Neural cell (in vitro differentiated cells): ENCODE measurements around the gene TFDP2. TPM values are rescaled to one million over a fixed set of nuclear protein-coding genes. Genes with fewer than 3 reads are reported as not detected.

ENCODE experiments used
- H2AFZ ChIP-seq: fragments of 200-600, 300-800 bp; sonication (generic), shearing (Covaris generic); 2 replicates; pipeline ENCODE4 v1.6.0; 2014; ENCODE audit warnings: low read depth, mild to moderate bottlenecking, antibody characterized with exemption, low read length, moderate library complexity
- H3F3A ChIP-seq: fragments of 200-600 bp; shearing (Covaris generic); 2 replicates; pipeline ENCODE4 v1.6.1; 2016; ENCODE audit warnings: mild to moderate bottlenecking, moderate library complexity, mixed read lengths, antibody characterized with exemption, low read length; ENCODE audit not compliant: insufficient read depth, poor library complexity, severe bottlenecking
- H3K27ac ChIP-seq: fragments of 200-600, 300-800 bp; sonication (generic), shearing (Covaris generic); 2 replicates; pipeline ENCODE4 v1.5.1; 2014; ENCODE audit warnings: mild to moderate bottlenecking, low read length, moderate library complexity
- H3K27me3 ChIP-seq: fragments of 300-800, 200-600 bp; sonication (generic), shearing (Covaris generic); 2 replicates; pipeline ENCODE4 v1.6.0; 2014; ENCODE audit warnings: mild to moderate bottlenecking, low read depth, low read length, moderate library complexity; ENCODE audit not compliant: insufficient read depth
- H3K36me3 ChIP-seq: fragments of 300-800, 200-600 bp; sonication (generic), shearing (Covaris generic); 2 replicates; pipeline ENCODE4 v1.5.1; 2014; ENCODE audit warnings: mild to moderate bottlenecking, antibody characterized with exemption, low read length, moderate library complexity; ENCODE audit not compliant: insufficient read depth
- H3K4me2 ChIP-seq: fragments of 300-800, 200-600 bp; sonication (generic), shearing (Covaris generic); 2 replicates; pipeline ENCODE4 v1.6.0; 2014; ENCODE audit warnings: mild to moderate bottlenecking, low read length
- H3K4me3 ChIP-seq: fragments of 300-800, 200-600 bp; sonication (generic), shearing (Covaris generic); 2 replicates; pipeline ENCODE4 v1.5.1; 2014; ENCODE audit warnings: mild to moderate bottlenecking, low read length, moderate library complexity
- H3K79me2 ChIP-seq: fragments of 200-600 bp; shearing (Covaris generic); replicated peaks from 2 replicates; pipeline ENCODE4 v1.6.0; 2014; ENCODE audit warnings: mild to moderate bottlenecking, low read length, moderate library complexity; ENCODE audit not compliant: insufficient read depth
- H3K9ac ChIP-seq: fragments of 300-800, 200-600 bp; sonication (generic), shearing (Covaris generic); 2 replicates; pipeline ENCODE4 v1.6.1; 2016; ENCODE audit warnings: mild to moderate bottlenecking, low read length, mixed read lengths
- H3K9me2 ChIP-seq: fragments of 200-600 bp; shearing (Covaris generic); 2 replicates; pipeline ENCODE4 v1.6.1; 2016; ENCODE audit warnings: mild to moderate bottlenecking, low read length, mixed read lengths; ENCODE audit not compliant: insufficient read depth
- H3K9me3 ChIP-seq: fragments of 200-600, 300-800 bp; sonication (generic), shearing (Covaris generic); 2 replicates; pipeline ENCODE4 v1.6.1; 2016; ENCODE audit warnings: mild to moderate bottlenecking, mixed run types, low read length, moderate library complexity, mixed read lengths
- H4K20me1 ChIP-seq: fragments of 200-600 bp; shearing (Covaris generic); 2 replicates; pipeline ENCODE4 v1.6.1; 2016; ENCODE audit warnings: mild to moderate bottlenecking, mixed run types; ENCODE audit not compliant: insufficient read depth
- CTCF ChIP-seq: fragments of 450-650 bp; IDR thresholded peaks from 2 replicates; pipeline ENCODE4 v1.5.1; 2014; ENCODE audit warnings: antibody characterized with exemption, mild to moderate bottlenecking, moderate library complexity; ENCODE audit not compliant: poor library complexity, severe bottlenecking
- EP300 ChIP-seq: fragments of 450-650 bp; conservative IDR thresholded peaks from 2 replicates; pipeline ENCODE4 v1.6.1; 2014; ENCODE audit warnings: antibody characterized with exemption, mild to moderate bottlenecking, moderate library complexity; ENCODE audit not compliant: poor library complexity, severe bottlenecking
- EZH2 ChIP-seq: fragments of 200-600, 300-800 bp; shearing (Covaris generic), sonication (generic); IDR thresholded peaks from 2 replicates; pipeline ENCODE4 v1.6.1; 2014; ENCODE audit warnings: antibody characterized with exemption, low read length, borderline replicate concordance, mild to moderate bottlenecking; ENCODE audit not compliant: insufficient read depth, poor library complexity, severe bottlenecking
- MXI1 ChIP-seq: fragments of 450-650 bp; conservative IDR thresholded peaks from 2 replicates; pipeline ENCODE4 v1.6.1; 2014; ENCODE audit warnings: antibody characterized with exemption, mild to moderate bottlenecking; ENCODE audit not compliant: poor library complexity, severe bottlenecking
- POLR2AphosphoS5 ChIP-seq: IDR thresholded peaks from 2 replicates; pipeline ENCODE4 v1.6.1; 2012
- RAD21 ChIP-seq: fragments of 450-650 bp; conservative IDR thresholded peaks from 2 replicates; pipeline ENCODE4 v1.6.1; 2014; ENCODE audit warnings: antibody characterized with exemption, mild to moderate bottlenecking, moderate library complexity
- REST ChIP-seq: IDR thresholded peaks from 2 replicates; pipeline ENCODE4 v1.6.1; 2012; ENCODE audit warnings: borderline replicate concordance
- SMC3 ChIP-seq: fragments of 450-650 bp; conservative IDR thresholded peaks from 2 replicates; pipeline ENCODE4 v1.6.1; 2014; ENCODE audit warnings: antibody characterized with exemption, mild to moderate bottlenecking, moderate library complexity; ENCODE audit not compliant: poor library complexity
- TAF1 ChIP-seq: IDR thresholded peaks from 2 replicates; pipeline ENCODE4 v1.6.1; 2012; ENCODE audit warnings: low read depth
- polyA plus RNA-seq: library from polyadenylated mRNA; depleted of rRNA; stranded (reverse); fragments of >200 nt; gene quantifications from 2 replicates; pipeline ENCODE4 v1.2.3, GENCODE V29; 2014

The TFDP2 gene
- polyA plus RNA-seq, 1 donor from 2014 or later, result 17.0 TPM

- Histone ChIP-seq H3F3A (no peaks in the 10 kb centered on the region), H3K36me3 (peaks cover 5% of the 10 kb centered on the region), H3K27me3 (no peaks in the 10 kb centered on the region), H3K9ac (no peak overlapping the region), H3K4me3 (no peak overlapping the region), H3K27ac (no peak overlapping the region), H2AFZ (no peak overlapping the region), H3K79me2 (no peaks in the 10 kb centered on the region), H3K4me2 (no peak overlapping the region), H3K9me3 (no peaks in the 10 kb centered on the region), H4K20me1 (no peaks in the 10 kb centered on the region), H3K9me2 (no peaks in the 10 kb centered on the region)
- TF ChIP-seq CTCF (no peak), POLR2AphosphoS5 (no peak), EP300 (no peak), SMC3 (no peak), EZH2 (no peak), RAD21 (no peak), TAF1 (no peak), REST (no peak), MXI1 (no peak)
Observed at GRCh38 chr3:141915766-141916165, 233.6 kb downstream of the TFDP2 start.

DNA sequence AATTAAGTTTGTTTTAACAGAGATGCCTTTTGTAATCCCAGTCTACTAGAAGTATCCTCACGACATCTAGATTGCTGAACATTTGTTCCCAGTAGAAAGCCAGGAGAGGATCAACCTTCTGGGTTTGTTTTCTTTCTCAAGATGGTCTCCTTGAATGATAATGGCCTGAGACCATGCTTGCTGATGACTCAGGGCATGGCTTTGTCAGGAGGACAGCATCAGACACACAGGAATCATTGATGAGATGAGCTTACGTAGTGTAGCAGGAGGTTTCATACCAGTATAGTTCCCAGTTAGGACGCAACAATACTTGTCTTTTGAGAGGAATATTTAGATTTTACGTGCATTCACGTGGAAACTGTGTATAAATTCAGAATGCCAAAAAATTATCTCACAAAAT, 234.3 kb downstream of the TFDP2 start:
- Histone ChIP-seq H3K4me3 (no peak overlapping the region), H3K27ac (no peak overlapping the region), H3K27me3 (no peaks in the 10 kb centered on the region), H3K79me2 (no peaks in the 10 kb centered on the region), H2AFZ (no peak overlapping the region), H4K20me1 (no peaks in the 10 kb centered on the region), H3K9me3 (no peaks in the 10 kb centered on the region), H3K4me2 (no peak overlapping the region), H3K9ac (no peak overlapping the region), H3K36me3 (peaks cover 5% of the 10 kb centered on the region), H3K9me2 (no peaks in the 10 kb centered on the region), H3F3A (no peaks in the 10 kb centered on the region)
- TF ChIP-seq EZH2 (no peak), REST (no peak), TAF1 (no peak), CTCF (no peak), MXI1 (no peak), EP300 (no peak), POLR2AphosphoS5 (no peak), RAD21 (no peak)
